D721Med (cell line): ENCODE data around the gene FSIP1.

ENCODE experiments used
- DNase-seq: peaks from one replicate; pipeline ENCODE4 v3.0.0; 2011; ENCODE audit warnings: low spot score; ENCODE audit not compliant: insufficient read length
- FAIRE-seq: peaks from 2 replicates; lab custom pipeline; 2011; peaks lifted over from hg19 to GRCh38; lab: Jason Lieb, UNC
- CTCF ChIP-seq: IDR thresholded peaks from 2 replicates; pipeline ENCODE4 v1.5.1; 2012; ENCODE audit warnings: mild to moderate bottlenecking, control low read depth; ENCODE audit not compliant: insufficient read depth; ENCODE audit errors: missing control alignments

FSIP1 gene

GRCh38 chr15:39669241-39669640 is 113.4 kb downstream of the FSIP1 start:
- TF ChIP-seq CTCF: no peak
- DNase-seq (no peak), FAIRE-seq (no peak)

- DNase-seq (no peak), FAIRE-seq (no peak)
- no peak for TF ChIP-seq CTCF
Observed at GRCh38 chr15:39668457-39668856, 114.2 kb downstream of the FSIP1 start.

- DNase-seq (no peak), FAIRE-seq (no peak)
- no peak for TF ChIP-seq CTCF
Observed at GRCh38 chr15:39667382-39668127, 115.1 kb downstream of the FSIP1 start.

- TF ChIP-seq CTCF: no peak
- DNase-seq: no peak
- FAIRE-seq: no peak
Observed at GRCh38 chr15:39666677-39667076, 116.0 kb downstream of the FSIP1 start.

- no peak for FAIRE-seq
- DNase-seq: no peak
- TF ChIP-seq CTCF: no peak
Observed at GRCh38 chr15:39665629-39666250, 116.9 kb downstream of the FSIP1 start.

GRCh38 chr15:39663704-39664250 is 118.9 kb downstream of the FSIP1 start:
- no peak for FAIRE-seq
- no peak for DNase-seq
- no peak for TF ChIP-seq CTCF

- no peak for DNase-seq
- no peak for FAIRE-seq
- no peak for TF ChIP-seq CTCF
Observed at GRCh38 chr15:39661776-39662175, 120.9 kb downstream of the FSIP1 start.
